ENCODE measurements around the gene CENATAC.

- TF ChIP-seq CREB1 (CRISPR knock-in tag; IDR thresholded peaks at IDR 0.05; ENCODE audit: low read depth) (no peak), CTCF (conservative IDR thresholded peaks at IDR 0.05; ENCODE audit: low read depth in 2 of 2) (no peak), POLR2AphosphoS5 (IDR thresholded peaks at IDR 0.05; ENCODE audit: low read depth) (no peak), JUNB (IDR thresholded peaks at IDR 0.05; ENCODE audit: unreplicated experiment) (no peak), REST (IDR thresholded peaks at IDR 0.05; ENCODE audit: unreplicated experiment) (no peak), EZH2 (IDR thresholded peaks at IDR 0.05; ENCODE audit: low read depth, unreplicated experiment) (no peak), ZNF331 (CRISPR knock-in tag; IDR thresholded peaks at IDR 0.05; ENCODE audit: low read depth) (no peak), EZH2phosphoT487 (IDR thresholded peaks at IDR 0.05; ENCODE audit: unreplicated experiment) (no peak)
Measured at GRCh38 chr11:119047205-119047604, 49.3 kb downstream of the CENATAC start.

Measured in GM23338 (cell line).